OCI-LY7 (cell line): ENCODE data around the gene THAP7. TPM values are rescaled to one million over a fixed set of nuclear protein-coding genes. Genes with fewer than 3 reads are reported as not detected.
"Not testable (repeated sequence)": the region's sequence is repeated elsewhere in the genome, so short reads cannot be mapped to it uniquely, and the experiment has no call there.

Source experiments
- BruUV-seq: library from RNA; stranded (reverse); fragments of 400-500 nt; replicated peaks from 2 replicates; lab custom pipeline; 2021; lab: Mats Ljungman, UMichigan
- CTCF ChIA-PET: fragments of 300-600 bp; sonication (Branson Sonifier 250); formaldehyde crosslinking; loops from one replicate; lab custom pipeline; 2022; ENCODE audit warnings: antibody characterized with exemption; ENCODE audit not compliant: unreplicated experiment; lab: Charles Lee
- POLR2A ChIA-PET: fragments of 300-600 bp; sonication (Branson Sonifier 250); formaldehyde crosslinking; loops from one replicate; lab custom pipeline; 2022; ENCODE audit warnings: antibody characterized with exemption; lab: Charles Lee
- DNase-seq: peaks from one replicate; pipeline ENCODE4 v3.0.0-alpha.2; 2015; ENCODE audit warnings: low spot score
- H2AFZ ChIP-seq: fragments of 200-600 bp; sonication (generic), shearing (Covaris generic); 2 replicates; pipeline ENCODE4 v1.6.1; 2014; ENCODE audit warnings: mild to moderate bottlenecking, antibody characterized with exemption, low read length, moderate library complexity
- H3K27ac ChIP-seq: fragments of 200-600 bp; sonication (generic); 2 replicates; pipeline ENCODE4 v1.5.1; 2014; ENCODE audit warnings: mixed run types, low read depth, mild to moderate bottlenecking, moderate library complexity, low read length, inconsistent platforms; ENCODE audit not compliant: poor library complexity, severe bottlenecking
- H3K36me3 ChIP-seq: fragments of 200-600 bp; sonication (generic); 2 replicates; pipeline ENCODE4 v1.6.1; 2014; ENCODE audit warnings: mild to moderate bottlenecking, antibody characterized with exemption, low read length, moderate library complexity, mixed read lengths; ENCODE audit not compliant: insufficient read depth
- H3K4me1 ChIP-seq: fragments of 200-600 bp; sonication (generic); 2 replicates; pipeline ENCODE4 v1.5.1; 2014; ENCODE audit warnings: mild to moderate bottlenecking, low read length; ENCODE audit not compliant: insufficient read depth, poor library complexity, severe bottlenecking
- H3K4me2 ChIP-seq: fragments of 200-600 bp; sonication (generic); 2 replicates; pipeline ENCODE4 v1.6.1; 2014; ENCODE audit warnings: mild to moderate bottlenecking, low read length
- H3K4me3 ChIP-seq: fragments of 200-600 bp; sonication (generic); 2 replicates; pipeline ENCODE4 v1.5.1; 2014; ENCODE audit warnings: mild to moderate bottlenecking, low read depth, low read length; ENCODE audit not compliant: poor library complexity, severe bottlenecking
- H3K79me2 ChIP-seq: fragments of 200-600 bp; sonication (generic); 2 replicates; pipeline ENCODE4 v1.6.1; 2016; ENCODE audit warnings: low read depth, mild to moderate bottlenecking, low read length, moderate library complexity, mixed read lengths; ENCODE audit not compliant: insufficient read depth
- H3K9me2 ChIP-seq: fragments of 200-600 bp; sonication (generic); 2 replicates; pipeline ENCODE4 v1.6.1; 2016; ENCODE audit warnings: mild to moderate bottlenecking, low read length, mixed read lengths; ENCODE audit not compliant: insufficient read depth
- H3K9me3 ChIP-seq: fragments of 200-600 bp; sonication (generic); 2 replicates; pipeline ENCODE4 v1.6.1; 2014; ENCODE audit warnings: mild to moderate bottlenecking, mixed run types, low read length, mixed read lengths
- H4K20me1 ChIP-seq: fragments of 200-600 bp; sonication (generic); 2 replicates; pipeline ENCODE4 v1.6.1; 2014; ENCODE audit warnings: mild to moderate bottlenecking, antibody characterized with exemption, low read length, moderate library complexity, mixed read lengths; ENCODE audit not compliant: insufficient read depth
- CTCF ChIP-seq: fragments of 200-600 bp; sonication (generic); conservative IDR thresholded peaks from 2 replicates; pipeline ENCODE4 v1.5.1; 2014; ENCODE audit warnings: mild to moderate bottlenecking, antibody characterized with exemption, low read length, moderate library complexity, mixed read lengths
- EZH2phosphoT487 ChIP-seq: fragments of 200-600 bp; sonication (generic); IDR thresholded peaks from 2 replicates; pipeline ENCODE4 v1.6.1; 2018; ENCODE audit warnings: low read depth, borderline replicate concordance, mild to moderate bottlenecking, mixed run types, antibody characterized with exemption, low read length, moderate library complexity, mixed read lengths
- intact Hi-C: fragments of 100-400 bp; cut with micrococcal nuclease; formaldehyde crosslinking; loops from one replicate; pipeline ENCODE4 v1.10.0; 2022; ENCODE audit not compliant: unreplicated experiment
- total RNA-seq, 2 experiments: library from RNA; depleted of rRNA in 1 of 2; stranded (reverse); fragments of >200 nt in 1 of 2; shearing (Covaris generic) in 1 of 2; gene quantifications; 2 replicates each; pipeline ENCODE4 v1.2.3, GENCODE V29; 2014 to 2022

Gene THAP7
- total RNA-seq, 2 experiments from 2014 or later, result 36.3 to 73.0 TPM

GRCh38 chr22:21042978-21043859 lies 41.3 kb upstream of the THAP7 start:
- ChIA-PET POLR2A (no interaction called here), CTCF (no interaction called here)
- H3K4me2 ChIP-seq, result no peak overlapping the region
- intact Hi-C loops, result no loop called here
- no peak for TF ChIP-seq EZH2phosphoT487
- no peak for TF ChIP-seq CTCF
- H3K27ac ChIP-seq, result no peak overlapping the region
- H3K9me3 ChIP-seq, result no peaks in the 10 kb centered on the region
- H4K20me1 ChIP-seq, result no peaks in the 10 kb centered on the region
- no peaks in the 10 kb centered on the region for H3K9me2 ChIP-seq
- BruUV-seq, result no TSS peak
- no peak overlapping the region for H3K4me3 ChIP-seq
- no peak overlapping the region for H2AFZ ChIP-seq
- DNase-seq, result no peak
- peaks cover 5% of the 10 kb centered on the region for H3K4me1 ChIP-seq
- no peaks in the 10 kb centered on the region for H3K36me3 ChIP-seq
- H3K79me2 ChIP-seq, result no peaks in the 10 kb centered on the region

- Histone ChIP-seq H3K9me3 (no peaks in the 10 kb centered on the region), H3K36me3 (no peaks in the 10 kb centered on the region), H4K20me1 (no peaks in the 10 kb centered on the region), H3K4me1 (peaks cover 5% of the 10 kb centered on the region), H3K9me2 (no peaks in the 10 kb centered on the region), H3K79me2 (no peaks in the 10 kb centered on the region), H3K27ac (no peak overlapping the region), H3K4me2 (no peak overlapping the region), H3K4me3 (no peak overlapping the region), H2AFZ (no peak overlapping the region)
- no peak for DNase-seq
- TF ChIP-seq CTCF (no peak), EZH2phosphoT487 (no peak)
- no TSS peak for BruUV-seq
- CTCF ChIA-PET, result no interaction called here
- POLR2A ChIA-PET, result no interaction called here
- intact Hi-C loops, result no loop called here
Observed at GRCh38 chr22:21041937-21042336, 40.0 kb upstream of the THAP7 start.

- DNase-seq, BruUV-seq, H3K9me3 ChIP-seq, H3K79me2 ChIP-seq, H3K9me2 ChIP-seq, H3K4me2 ChIP-seq, H3K4me3 ChIP-seq, intact Hi-C loops, H3K4me1 ChIP-seq, H4K20me1 ChIP-seq, H3K27ac ChIP-seq, POLR2A ChIA-PET, H3K36me3 ChIP-seq, H2AFZ ChIP-seq, CTCF ChIA-PET: not testable (repeated sequence)
Observed at GRCh38 chr22:21039158-21039557, 37.2 kb upstream of the THAP7 start.
